Ishikawa (cell line): ENCODE data around the gene GRIFIN.

Experiments
- CEBPB ChIP-seq: IDR thresholded peaks from 2 replicates; pipeline ENCODE4 v1.6.1; 2012
- MAX ChIP-seq: IDR thresholded peaks from 2 replicates; pipeline ENCODE4 v1.6.1; 2012
- RAD21 ChIP-seq: IDR thresholded peaks from 2 replicates; pipeline ENCODE4 v1.6.1; 2012; ENCODE audit warnings: low read depth
- TEAD4 ChIP-seq: IDR thresholded peaks from 2 replicates; pipeline ENCODE4 v1.6.1; 2012
- YY1 ChIP-seq: IDR thresholded peaks from 2 replicates; pipeline ENCODE4 v1.6.1; 2012; ENCODE audit warnings: low read depth

- TF ChIP-seq YY1, result no peak
- TF ChIP-seq CEBPB, result no peak
- no peak for TF ChIP-seq MAX
- TF ChIP-seq TEAD4, result no peak
- no peak for TF ChIP-seq RAD21
These were observed 44.0 kb upstream of the GRIFIN start for GRCh38 chr7:2520131-2520760.
